Upper lobe of left lung (tissue), 6 donors: Measurements from ENCODE around the gene OR8B12. TPM values are rescaled to one million over a fixed set of nuclear protein-coding genes. Genes with fewer than 3 reads are reported as not detected.

Experiments used
- ATAC-seq, 2 donors: fragments of 200-7000 bp; cut with Tn5 transposase; one replicate each; pipeline ENCODE4 v1.9.1; 2022; ENCODE audit warnings: mild to moderate bottlenecking in 2 of 2, moderate library complexity in 2 of 2; ENCODE audit not compliant: low FRiP score in 2 of 2
- DNase-seq, 2 donors: peaks; one replicate each; pipeline ENCODE4 v3.0.0-alpha.2; 2019 to 2020
- H3K27ac ChIP-seq, 4 donors: fragments of 200-600 bp; sonication (generic); one replicate each; pipeline ENCODE4 v1.5.1; 2016 to 2019
- H3K27me3 ChIP-seq, 4 donors: fragments of 200-600 bp; sonication (generic); one replicate each; pipeline ENCODE4 v1.5.1; 2017 to 2019
- H3K36me3 ChIP-seq, 4 donors: fragments of 200-600 bp; sonication (generic); one replicate each; pipeline ENCODE4 v1.5.1; 2016 to 2019
- H3K4me1 ChIP-seq, 4 donors: fragments of 200-600 bp; sonication (generic); one replicate each; pipeline ENCODE4 v1.5.1; 2018 to 2019
- H3K4me3 ChIP-seq, 4 donors: fragments of 200-600 bp; sonication (generic); one replicate each; pipeline ENCODE4 v1.5.1; 2017 to 2019; ENCODE audit warnings: mild to moderate bottlenecking in 2 of 4, moderate library complexity in 1 of 4
- H3K9me3 ChIP-seq, 4 donors: fragments of 200-600 bp; sonication (generic); one replicate each; pipeline ENCODE4 v1.5.1; 2018 to 2019
- EP300 ChIP-seq, 4 donors: sonication (generic); formaldehyde crosslinking; IDR thresholded peaks; one replicate each; pipeline ENCODE4 v1.5.1; 2017; ENCODE audit warnings: antibody characterized with exemption in 4 of 4, control low read depth in 2 of 4
- POLR2A ChIP-seq, 4 donors: fragments of 450-650 bp; IDR thresholded peaks; one replicate each; pipeline ENCODE4 v1.5.1; 2016 to 2017; ENCODE audit warnings: antibody characterized with exemption in 4 of 4, mild to moderate bottlenecking in 2 of 4
- POLR2AphosphoS5 ChIP-seq, 2 donors: sonication (generic); formaldehyde crosslinking; IDR thresholded peaks; one replicate each; pipeline ENCODE4 v1.5.1; 2017; ENCODE audit warnings: antibody characterized with exemption in 2 of 2
- WGBS, 2 donors: methylation state at CpG; one replicate each; pipeline ENCODE4 v1.1.5; 2017 to 2018; 5-methylcytosine and 5-hydroxymethylcytosine counted together
- total RNA-seq, 6 donors: library from RNA; depleted of rRNA in 4 of 6; stranded (reverse); fragments of >200 nt in 4 of 6; gene quantifications; one replicate each; pipeline versions ENCODE4 v1.1.0 to v1.2.1, GENCODE V29; 2016 to 2021
- TF ChIP-seq, protein P1 (sequence below), 6 experiments: fragments of 450-650 bp in 4 of 6; fragments of 200-600 bp in 2 of 6; sonication (generic) in 2 of 6; IDR thresholded peaks; one replicate each; pipeline ENCODE4 v1.5.1; 2016 to 2019; ENCODE audit warnings: antibody characterized with exemption in 6 of 6
- donor health status: DM: no; HTN: no; CAD: no; lungs with moderate emphysema.
- donor health status: DM: no; HTN: yes; CAD: no; lungs with severe emphysema.

The OR8B12 gene
- total RNA-seq, 6 donors from 2014 or later: not detected

DNA sequence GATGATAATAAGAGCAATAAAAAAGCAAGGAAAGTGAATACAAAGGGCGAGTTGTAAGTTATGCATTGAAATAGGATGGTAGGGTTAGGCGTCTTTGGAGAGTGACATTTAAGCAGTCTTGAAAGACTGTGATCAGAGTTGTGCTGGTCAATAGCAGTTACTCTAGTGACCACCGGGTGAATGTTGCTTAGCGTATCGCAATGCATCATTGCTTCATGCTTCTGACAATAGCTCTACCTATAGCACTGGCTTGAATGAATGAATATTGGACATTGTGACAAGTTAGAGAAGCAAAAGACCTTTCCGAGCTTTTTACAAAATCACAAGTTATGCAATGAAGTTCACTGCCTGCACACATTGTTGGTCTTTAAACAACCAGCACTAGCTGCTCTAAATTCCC lies 7.7 kb upstream of the OR8B12 start:
- Histone ChIP-seq H3K4me3 (no peak overlapping the region), H3K27me3 (no peaks in the 10 kb centered on the region), H3K4me1 (no peaks in the 10 kb centered on the region), H3K36me3 (no peaks in the 10 kb centered on the region), H3K9me3 (no peaks in the 10 kb centered on the region), H3K27ac (no peak overlapping the region)
- no peak for TF ChIP-seq POLR2A (IDR thresholded peaks at IDR 0.05)
- TF ChIP-seq, protein P1, sequence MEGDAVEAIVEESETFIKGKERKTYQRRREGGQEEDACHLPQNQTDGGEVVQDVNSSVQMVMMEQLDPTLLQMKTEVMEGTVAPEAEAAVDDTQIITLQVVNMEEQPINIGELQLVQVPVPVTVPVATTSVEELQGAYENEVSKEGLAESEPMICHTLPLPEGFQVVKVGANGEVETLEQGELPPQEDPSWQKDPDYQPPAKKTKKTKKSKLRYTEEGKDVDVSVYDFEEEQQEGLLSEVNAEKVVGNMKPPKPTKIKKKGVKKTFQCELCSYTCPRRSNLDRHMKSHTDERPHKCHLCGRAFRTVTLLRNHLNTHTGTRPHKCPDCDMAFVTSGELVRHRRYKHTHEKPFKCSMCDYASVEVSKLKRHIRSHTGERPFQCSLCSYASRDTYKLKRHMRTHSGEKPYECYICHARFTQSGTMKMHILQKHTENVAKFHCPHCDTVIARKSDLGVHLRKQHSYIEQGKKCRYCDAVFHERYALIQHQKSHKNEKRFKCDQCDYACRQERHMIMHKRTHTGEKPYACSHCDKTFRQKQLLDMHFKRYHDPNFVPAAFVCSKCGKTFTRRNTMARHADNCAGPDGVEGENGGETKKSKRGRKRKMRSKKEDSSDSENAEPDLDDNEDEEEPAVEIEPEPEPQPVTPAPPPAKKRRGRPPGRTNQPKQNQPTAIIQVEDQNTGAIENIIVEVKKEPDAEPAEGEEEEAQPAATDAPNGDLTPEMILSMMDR (IDR thresholded peaks at IDR 0.05): no peak
- TF ChIP-seq EP300 (IDR thresholded peaks at IDR 0.05): no peak
- no peak for TF ChIP-seq POLR2AphosphoS5 (IDR thresholded peaks at IDR 0.05)
- WGBS, 2 donors: 79 to 83% methylated on average over 6 of the region's 6 CpGs
- DNase-seq (no peak), ATAC-seq (no peak)

- DNase-seq (no peak), ATAC-seq (no peak)
- TF ChIP-seq EP300 (IDR thresholded peaks at IDR 0.05) (no peak), POLR2AphosphoS5 (IDR thresholded peaks at IDR 0.05) (no peak), POLR2A (IDR thresholded peaks at IDR 0.05) (no peak)
- TF ChIP-seq, protein P1 (IDR thresholded peaks at IDR 0.05): no peak
- Histone ChIP-seq H3K27ac (no peak overlapping the region), H3K9me3 (no peaks in the 10 kb centered on the region), H3K27me3 (no peaks in the 10 kb centered on the region), H3K36me3 (no peaks in the 10 kb centered on the region), H3K4me1 (no peaks in the 10 kb centered on the region), H3K4me3 (no peak overlapping the region)
- 66 to 81% methylated on average over 6 of the region's 6 CpGs for WGBS, 2 donors
Observed at GRCh38 chr11:124543145-124543544, 309 bp downstream of the OR8B12 start.

GRCh38 chr11:124541204-124541603 lies 2.2 kb downstream of the OR8B12 start:
- no peaks in the 10 kb centered on the region for H3K27me3 ChIP-seq
- no peak overlapping the region for H3K4me3 ChIP-seq
- H3K36me3 ChIP-seq: no peaks in the 10 kb centered on the region
- DNase-seq: no peak
- no peak for ATAC-seq
- no peaks in the 10 kb centered on the region for H3K9me3 ChIP-seq
- no peak overlapping the region for H3K27ac ChIP-seq
- H3K4me1 ChIP-seq: no peaks in the 10 kb centered on the region
- 81 to 85% methylated on average over 6 of the region's 6 CpGs for WGBS, 2 donors
- no peak for TF ChIP-seq POLR2AphosphoS5 (IDR thresholded peaks at IDR 0.05)
- TF ChIP-seq POLR2A (IDR thresholded peaks at IDR 0.05): no peak
- TF ChIP-seq, protein P1 (IDR thresholded peaks at IDR 0.05): no peak
- TF ChIP-seq EP300 (IDR thresholded peaks at IDR 0.05): no peak

DNA sequence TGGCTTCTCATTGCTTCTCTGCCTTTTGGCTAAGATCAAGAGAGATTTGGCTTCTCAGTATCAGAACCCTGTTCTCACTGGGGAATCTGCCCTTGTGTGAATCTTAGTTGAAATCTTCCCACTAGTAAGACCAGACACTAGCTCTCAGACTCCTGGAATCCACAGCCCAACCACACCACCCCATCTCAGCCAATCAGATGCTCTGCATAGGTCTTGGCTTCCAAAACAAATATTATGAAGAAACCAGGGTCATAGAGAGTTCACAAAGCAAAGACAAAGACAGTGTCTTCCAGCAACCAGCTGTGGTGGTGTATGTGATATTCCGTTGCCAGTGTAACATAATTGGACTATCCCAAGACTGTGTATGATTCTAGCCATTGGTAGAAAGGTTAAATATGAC lies 5.4 kb downstream of the OR8B12 start:
- Histone ChIP-seq H3K4me3 (no peak overlapping the region), H3K36me3 (no peaks in the 10 kb centered on the region), H3K27me3 (no peaks in the 10 kb centered on the region), H3K27ac (no peak overlapping the region), H3K9me3 (no peaks in the 10 kb centered on the region), H3K4me1 (no peaks in the 10 kb centered on the region)
- TF ChIP-seq POLR2AphosphoS5 (IDR thresholded peaks at IDR 0.05) (no peak), POLR2A (IDR thresholded peaks at IDR 0.05) (no peak), EP300 (IDR thresholded peaks at IDR 0.05) (no peak)
- TF ChIP-seq, protein P1 (IDR thresholded peaks at IDR 0.05): no peak
- ATAC-seq (peak in 1 of 2 donors; percentile 82), DNase-seq (no peak)
- 30 to 55% methylated on average over 1 of the region's 1 CpG for WGBS, 2 donors

DNA sequence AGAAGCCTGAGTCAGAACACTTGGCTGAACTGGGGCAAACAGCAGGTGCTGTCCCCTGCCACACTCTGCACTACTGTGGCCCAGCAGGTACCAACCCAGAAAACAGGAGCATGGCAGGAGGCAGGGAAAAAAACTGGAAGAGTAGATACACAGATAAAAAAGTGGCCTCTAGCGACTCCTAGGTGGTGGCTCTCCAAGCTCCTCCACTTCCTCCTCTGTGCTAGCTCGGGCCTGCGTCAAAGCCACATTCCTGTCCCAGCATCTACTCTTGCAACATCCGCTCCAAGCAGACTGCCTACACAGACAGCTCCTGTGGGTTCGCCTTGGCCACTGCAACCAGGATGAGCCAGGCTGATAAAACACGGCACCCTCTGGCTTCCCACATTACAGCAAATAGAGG lies 6.9 kb downstream of the OR8B12 start:
- 31 to 51% methylated on average over 6 of the region's 6 CpGs for WGBS, 2 donors
- peak; percentile 61 to 85 for ATAC-seq
- H3K9me3 ChIP-seq: no peaks in the 10 kb centered on the region
- no peaks in the 10 kb centered on the region for H3K27me3 ChIP-seq
- peak in 1 of 2 donors; percentile 42 for DNase-seq
- H3K36me3 ChIP-seq: no peaks in the 10 kb centered on the region
- H3K27ac ChIP-seq: no peak overlapping the region
- TF ChIP-seq, protein P1 (IDR thresholded peaks at IDR 0.05): no peak
- TF ChIP-seq POLR2A (IDR thresholded peaks at IDR 0.05) (no peak), POLR2AphosphoS5 (IDR thresholded peaks at IDR 0.05) (no peak)
- no peak overlapping the region for H3K4me3 ChIP-seq
- H3K4me1 ChIP-seq: no peaks in the 10 kb centered on the region
